ENCODE results near the gene PRSS35. TPM values are rescaled to one million over a fixed set of nuclear protein-coding genes. Genes with fewer than 3 reads are reported as not detected.

The PRSS35 gene
- total RNA-seq, 1 experiment from 2014 or later, result not detected

- H3K27me3 ChIP-seq (ENCODE audit: insufficient read depth, low read depth), result no peaks in the 10 kb centered on the region
- no peaks in the 10 kb centered on the region for H3K79me2 ChIP-seq (ENCODE audit: low read depth)
- H3K4me1 ChIP-seq (replicated peaks; ENCODE audit: insufficient read depth), result no peaks in the 10 kb centered on the region
- DNase-seq, result no peak
- no peak overlapping the region for H3K4me3 ChIP-seq
- no TSS peak for BruUV-seq (replicated peaks)
- no peaks in the 10 kb centered on the region for H4K20me1 ChIP-seq (ENCODE audit: insufficient read depth)
- no peak overlapping the region for H3K27ac ChIP-seq
- ChIA-PET POLR2A (ENCODE audit: unreplicated experiment) (no interaction called here), CTCF (no interaction called here)
- no peaks in the 10 kb centered on the region for H3K9me3 ChIP-seq (ENCODE audit: insufficient read depth, low read depth)
- TF ChIP-seq EZH2 (IDR thresholded peaks at IDR 0.05; ENCODE audit: low read depth) (no peak), CTCF (conservative IDR thresholded peaks at IDR 0.05) (no peak)
- H3K36me3 ChIP-seq (ENCODE audit: low read depth), result no peaks in the 10 kb centered on the region
- no peaks in the 10 kb centered on the region for H3K9me2 ChIP-seq (ENCODE audit: insufficient read depth)
- intact Hi-C loops (cut with micrococcal nuclease; ENCODE audit: unreplicated experiment), result no loop called here
- H3K4me2 ChIP-seq, result no peak overlapping the region
- no peak overlapping the region for H2AFZ ChIP-seq
- H3F3A ChIP-seq (ENCODE audit: insufficient read depth, low read depth), result no peaks in the 10 kb centered on the region
Measured at GRCh38 chr6:83470587-83470986, 41.7 kb upstream of the PRSS35 start.

- no peak overlapping the region for H3K4me3 ChIP-seq
- H3K27ac ChIP-seq, result no peak overlapping the region
- TF ChIP-seq EZH2 (IDR thresholded peaks at IDR 0.05; ENCODE audit: low read depth) (no peak), CTCF (conservative IDR thresholded peaks at IDR 0.05) (no peak)
- no peaks in the 10 kb centered on the region for H3K27me3 ChIP-seq (ENCODE audit: insufficient read depth, low read depth)
- H3K36me3 ChIP-seq (ENCODE audit: low read depth), result no peaks in the 10 kb centered on the region
- no peaks in the 10 kb centered on the region for H4K20me1 ChIP-seq (ENCODE audit: insufficient read depth)
- intact Hi-C loops (cut with micrococcal nuclease; ENCODE audit: unreplicated experiment), result no loop called here
- no TSS peak for BruUV-seq (replicated peaks)
- H3K9me3 ChIP-seq (ENCODE audit: insufficient read depth, low read depth), result no peaks in the 10 kb centered on the region
- H2AFZ ChIP-seq, result no peak overlapping the region
- no peaks in the 10 kb centered on the region for H3K9me2 ChIP-seq (ENCODE audit: insufficient read depth)
- H3K4me1 ChIP-seq (replicated peaks; ENCODE audit: insufficient read depth), result no peaks in the 10 kb centered on the region
- H3F3A ChIP-seq (ENCODE audit: insufficient read depth, low read depth), result no peaks in the 10 kb centered on the region
- POLR2A ChIA-PET (ENCODE audit: unreplicated experiment), result no interaction called here
- H3K4me2 ChIP-seq, result no peak overlapping the region
- CTCF ChIA-PET, result no interaction called here
- no peak for DNase-seq
- H3K79me2 ChIP-seq (ENCODE audit: low read depth), result no peaks in the 10 kb centered on the region
Measured at GRCh38 chr6:83472767-83473166, 39.6 kb upstream of the PRSS35 start.

- Histone ChIP-seq H3K79me2 (ENCODE audit: low read depth) (no peaks in the 10 kb centered on the region), H3K27ac (no peak overlapping the region), H3K9me2 (ENCODE audit: insufficient read depth) (no peaks in the 10 kb centered on the region), H4K20me1 (ENCODE audit: insufficient read depth) (no peaks in the 10 kb centered on the region), H3K36me3 (ENCODE audit: low read depth) (no peaks in the 10 kb centered on the region), H3K27me3 (ENCODE audit: insufficient read depth, low read depth) (no peaks in the 10 kb centered on the region), H3K9me3 (ENCODE audit: insufficient read depth, low read depth) (no peaks in the 10 kb centered on the region), H3F3A (ENCODE audit: insufficient read depth, low read depth) (no peaks in the 10 kb centered on the region), H3K4me3 (no peak overlapping the region), H2AFZ (no peak overlapping the region), H3K4me2 (no peak overlapping the region), H3K4me1 (replicated peaks; ENCODE audit: insufficient read depth) (no peaks in the 10 kb centered on the region)
- TF ChIP-seq EZH2 (IDR thresholded peaks at IDR 0.05; ENCODE audit: low read depth) (no peak), CTCF (conservative IDR thresholded peaks at IDR 0.05) (no peak)
- no TSS peak for BruUV-seq (replicated peaks)
- DNase-seq, result no peak
- intact Hi-C loops (cut with micrococcal nuclease; ENCODE audit: unreplicated experiment), result no loop called here
- POLR2A ChIA-PET (ENCODE audit: unreplicated experiment), result no interaction called here
- CTCF ChIA-PET, result no interaction called here
Measured at GRCh38 chr6:83474309-83474708, 38.0 kb upstream of the PRSS35 start.
